ENCODE data around the gene SERINC3.

The SERINC3 gene

GRCh38 chr20:44532259-44532980, 10.6 kb upstream of the SERINC3 start:
- H3K27me3 ChIP-seq (replicated peaks; ENCODE audit: insufficient read depth, low read length): no peaks in the 10 kb centered on the region; the same call in 1 of the 2 replicates
- no peak for DNase-seq
- no peaks in the 10 kb centered on the region for H3K9me3 ChIP-seq (replicated peaks; ENCODE audit: insufficient read depth, low read length)
- H3K4me1 ChIP-seq (ENCODE audit: low read length): peaks cover 5% of the 10 kb centered on the region; the same call in 1 of the 2 replicates
- no peaks in the 10 kb centered on the region for H4K20me1 ChIP-seq (ENCODE audit: insufficient read depth, low read length)
- H3K9ac ChIP-seq (ENCODE audit: low read length): peak overlapping the region; percentile 88
- no peak overlapping the region for H3K27ac ChIP-seq (ENCODE audit: low read length)
- 0 out of 2 replicates have a peak, but pooled peaks cover 7% of the 10 kb centered on the region for H3F3A ChIP-seq (ENCODE audit: insufficient read depth, low read length)
- peak overlapping the region; percentile 95 for H3K4me3 ChIP-seq (ENCODE audit: low read length)
- H2AFZ ChIP-seq (ENCODE audit: low read length): peak overlapping the region; percentile 100
- peak overlapping the region; percentile 90 for H3K4me2 ChIP-seq (ENCODE audit: low read depth, low read length)
- H3K79me2 ChIP-seq (ENCODE audit: low read length): no peaks in the 10 kb centered on the region
- H3K9me2 ChIP-seq (replicated peaks; ENCODE audit: insufficient read depth, low read length): no peaks in the 10 kb centered on the region
- TF ChIP-seq EZH2 (optimal IDR thresholded peaks at IDR 0.05; ENCODE audit: low read depth, low read length) (no peak), CTCF (IDR thresholded peaks at IDR 0.05; ENCODE audit: low read length) (no peak), EZH2phosphoT487 (IDR thresholded peaks at IDR 0.05; ENCODE audit: low read length) (no peak)
- no peaks in the 10 kb centered on the region for H3K36me3 ChIP-seq (replicated peaks; ENCODE audit: insufficient read depth, low read length)

GRCh38 chr20:44528309-44528708, 6.4 kb upstream of the SERINC3 start:
- no peaks in the 10 kb centered on the region; the same call in 1 of the 2 replicates for H3K27me3 ChIP-seq (replicated peaks; ENCODE audit: insufficient read depth, low read length)
- no peak overlapping the region for H2AFZ ChIP-seq (ENCODE audit: low read length)
- no peaks in the 10 kb centered on the region for H4K20me1 ChIP-seq (ENCODE audit: insufficient read depth, low read length)
- no peak overlapping the region for H3K4me3 ChIP-seq (ENCODE audit: low read length)
- H3K4me1 ChIP-seq (ENCODE audit: low read length): peaks cover 5% of the 10 kb centered on the region; the same call in 1 of the 2 replicates
- no peaks in the 10 kb centered on the region for H3K36me3 ChIP-seq (replicated peaks; ENCODE audit: insufficient read depth, low read length)
- H3K9me2 ChIP-seq (replicated peaks; ENCODE audit: insufficient read depth, low read length): no peaks in the 10 kb centered on the region
- no peak for TF ChIP-seq EZH2phosphoT487 (IDR thresholded peaks at IDR 0.05; ENCODE audit: low read length)
- no peak for TF ChIP-seq EZH2 (optimal IDR thresholded peaks at IDR 0.05; ENCODE audit: low read depth, low read length)
- no peak for TF ChIP-seq CTCF (IDR thresholded peaks at IDR 0.05; ENCODE audit: low read length)
- no peak overlapping the region for H3K27ac ChIP-seq (ENCODE audit: low read length)
- 0 out of 2 replicates have a peak, but pooled peaks cover 7% of the 10 kb centered on the region for H3F3A ChIP-seq (ENCODE audit: insufficient read depth, low read length)
- no peak overlapping the region for H3K4me2 ChIP-seq (ENCODE audit: low read depth, low read length)
- H3K79me2 ChIP-seq (ENCODE audit: low read length): no peaks in the 10 kb centered on the region
- no peak overlapping the region for H3K9ac ChIP-seq (ENCODE audit: low read length)
- no peak for DNase-seq
- H3K9me3 ChIP-seq (replicated peaks; ENCODE audit: insufficient read depth, low read length): no peaks in the 10 kb centered on the region

- H3F3A ChIP-seq (ENCODE audit: insufficient read depth, low read length): 0 out of 2 replicates have a peak, but pooled peaks cover 7% of the 10 kb centered on the region
- no peak overlapping the region for H3K4me3 ChIP-seq (ENCODE audit: low read length)
- no peaks in the 10 kb centered on the region for H3K36me3 ChIP-seq (replicated peaks; ENCODE audit: insufficient read depth, low read length)
- no peak for DNase-seq
- no peak overlapping the region for H2AFZ ChIP-seq (ENCODE audit: low read length)
- no peak overlapping the region for H3K4me2 ChIP-seq (ENCODE audit: low read depth, low read length)
- H3K9ac ChIP-seq (ENCODE audit: low read length): no peak overlapping the region
- H3K9me2 ChIP-seq (replicated peaks; ENCODE audit: insufficient read depth, low read length): no peaks in the 10 kb centered on the region
- no peak overlapping the region for H3K27ac ChIP-seq (ENCODE audit: low read length)
- peaks cover 5% of the 10 kb centered on the region for H3K4me1 ChIP-seq (ENCODE audit: low read length)
- H4K20me1 ChIP-seq (ENCODE audit: insufficient read depth, low read length): no peaks in the 10 kb centered on the region
- no peaks in the 10 kb centered on the region for H3K9me3 ChIP-seq (replicated peaks; ENCODE audit: insufficient read depth, low read length)
- no peaks in the 10 kb centered on the region for H3K79me2 ChIP-seq (ENCODE audit: low read length)
- no peaks in the 10 kb centered on the region; the same call in 1 of the 2 replicates for H3K27me3 ChIP-seq (replicated peaks; ENCODE audit: insufficient read depth, low read length)
- no peak for TF ChIP-seq EZH2phosphoT487 (IDR thresholded peaks at IDR 0.05; ENCODE audit: low read length)
- no peak for TF ChIP-seq EZH2 (optimal IDR thresholded peaks at IDR 0.05; ENCODE audit: low read depth, low read length)
- no peak for TF ChIP-seq CTCF (IDR thresholded peaks at IDR 0.05; ENCODE audit: low read length)
Measured at GRCh38 chr20:44527716-44528199, 5.9 kb upstream of the SERINC3 start.

All from MM.1S (cell line).